GM18909 (cell line): ENCODE results near the gene SYT5.
"Not testable (repeated sequence)": the region's sequence is repeated elsewhere in the genome, so short reads cannot be mapped to it uniquely, and the experiment has no call there.

Source experiments
- ATAC-seq: cut with Tn5 transposase; IDR thresholded peaks from one replicate; pipeline ENCODE4 v1.9.1; 2021; ENCODE audit warnings: mild to moderate bottlenecking; ENCODE audit not compliant: unreplicated experiment, poor library complexity

The SYT5 gene

GRCh38 chr19:55172741-55173140, 7.3 kb downstream of the SYT5 start:
- ATAC-seq = no peak

- ATAC-seq = not testable (repeated sequence)
Measured at GRCh38 chr19:55172318-55172717, 7.8 kb downstream of the SYT5 start.

GRCh38 chr19:55171440-55171839, 8.6 kb downstream of the SYT5 start:
- no peak for ATAC-seq

- no peak for ATAC-seq
Measured at GRCh38 chr19:55169136-55169535, 11.0 kb downstream of the SYT5 start.

- ATAC-seq = peak; percentile 80
Measured at GRCh38 chr19:55166530-55167268, 13.4 kb downstream of the SYT5 start, which contains the start of gene DNAAF3. Gene DNAAF3, minus strand, starts transcription at chr19:55166613. Its CDS starts 200 bp downstream, at chr19:55166413.

- peak; percentile 23 for ATAC-seq
Measured at GRCh38 chr19:55165952-55166529, 14.0 kb downstream of the SYT5 start.

GRCh38 chr19:55161571-55162322, 18.3 kb downstream of the SYT5 start:
- no peak for ATAC-seq

GRCh38 chr19:55160986-55161365, 19.1 kb downstream of the SYT5 start:
- no peak for ATAC-seq

- ATAC-seq = no peak
Measured at GRCh38 chr19:55160128-55160985, 19.7 kb downstream of the SYT5 start.

- no peak for ATAC-seq
Measured at GRCh38 chr19:55158848-55159749, 21.0 kb downstream of the SYT5 start.

- ATAC-seq = no peak
Measured at GRCh38 chr19:55158423-55158822, 21.7 kb downstream of the SYT5 start.

GRCh38 chr19:55157064-55157908, 22.8 kb downstream of the SYT5 start, which contains the start of gene TNNI3:
Gene TNNI3, minus strand, starts transcription at chr19:55157732. Its CDS starts 143 bp downstream, at chr19:55157589.
- no peak for ATAC-seq

GRCh38 chr19:55156202-55157063, 23.7 kb downstream of the SYT5 start:
- ATAC-seq = no peak

GRCh38 chr19:55155784-55156183, 24.3 kb downstream of the SYT5 start:
- ATAC-seq = not testable (repeated sequence)

- ATAC-seq = no peak
Measured at GRCh38 chr19:55153652-55154264, 26.3 kb downstream of the SYT5 start.

GRCh38 chr19:55152017-55152416, 28.1 kb downstream of the SYT5 start:
- ATAC-seq = no peak
